ENCODE measurements around the gene NKX3-2.

DNA sequence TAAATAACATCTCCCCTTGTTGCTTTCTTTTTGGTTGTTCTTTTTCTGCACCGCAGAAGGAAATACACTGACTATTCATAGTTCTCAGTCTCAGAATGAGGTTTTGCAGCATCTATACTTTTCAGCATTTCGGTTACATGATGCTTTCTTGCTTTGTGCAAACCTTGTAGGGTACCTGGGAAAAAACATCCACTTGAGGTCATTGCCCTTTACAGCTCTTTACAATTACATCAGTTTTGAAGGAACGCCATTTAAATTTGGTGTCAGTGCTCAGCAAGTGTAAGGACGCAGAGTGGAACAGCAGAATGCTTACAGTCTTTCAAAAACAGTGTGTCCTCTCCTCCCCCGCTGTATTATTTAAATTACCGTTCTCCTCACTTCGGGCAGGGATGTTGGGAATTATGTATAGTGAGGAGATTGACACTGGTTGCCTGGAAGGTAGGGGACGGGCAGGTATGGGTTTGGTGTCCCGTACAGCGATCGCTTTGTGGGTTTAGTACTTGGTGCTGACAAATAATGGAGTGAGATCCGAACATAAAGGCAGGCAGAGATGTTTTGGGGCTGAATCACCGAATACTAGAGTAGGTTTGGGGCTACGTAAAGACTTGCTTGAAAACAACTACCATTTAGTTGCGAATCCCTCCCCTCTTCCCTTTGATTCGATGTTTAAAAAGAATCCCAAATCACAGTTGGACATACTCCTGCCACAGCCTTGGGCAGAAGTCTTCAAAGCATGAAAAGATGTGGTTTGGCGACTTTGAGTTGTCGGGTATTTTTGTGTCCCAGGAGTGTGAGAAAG, 2.0 kb upstream of the NKX3-2 start:
- TF ChIP-seq EZH2phosphoT487 (IDR thresholded peaks at IDR 0.05; ENCODE audit: insufficient read depth, low read depth), result no peak
- TF ChIP-seq EZH2 (IDR thresholded peaks at IDR 0.05; ENCODE audit: insufficient read depth, poor library complexity, severe bottlenecking), result no peak
